ENCODE data around the gene PSME4. TPM values are rescaled to one million over a fixed set of nuclear protein-coding genes. Genes with fewer than 3 reads are reported as not detected.

PSME4 gene
- total RNA-seq, 2 donors from 2014 or later, result 90.6 to 116 TPM

DNA sequence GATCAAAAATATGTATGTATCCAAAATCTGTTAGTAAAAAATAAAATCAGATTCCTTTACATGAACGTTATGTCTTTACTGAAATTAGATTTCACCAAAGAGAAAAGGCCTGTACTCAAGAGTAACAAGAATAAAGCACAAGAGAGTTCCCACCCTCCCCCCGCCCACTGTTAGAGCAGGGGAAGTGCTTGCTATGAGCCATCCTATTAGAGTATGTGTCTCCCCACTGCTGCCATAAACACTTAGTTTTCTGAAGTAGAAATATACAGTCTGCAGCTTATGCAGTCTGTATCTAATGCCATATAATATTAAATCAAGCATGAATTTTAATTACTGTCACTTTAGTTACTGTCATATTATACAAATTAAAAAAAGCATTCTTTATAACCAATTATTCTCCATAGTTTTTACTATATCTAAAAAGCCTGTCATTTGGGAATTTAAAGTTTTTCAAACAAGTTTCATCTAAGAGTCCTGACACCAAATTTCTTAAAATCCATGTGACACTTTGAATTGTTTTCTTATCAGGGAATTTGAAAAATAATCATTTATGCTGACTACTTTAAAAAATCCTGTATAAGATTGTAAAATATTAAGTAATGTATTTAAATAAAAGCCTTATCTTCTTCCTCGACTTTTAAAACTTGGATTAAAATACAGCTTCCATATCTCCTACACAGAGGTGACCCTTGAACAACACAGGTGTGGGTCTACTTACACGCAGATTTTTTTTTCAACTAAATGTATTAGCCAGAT lies 59.2 kb downstream of the PSME4 start:
- TF ChIP-seq, protein P1, sequence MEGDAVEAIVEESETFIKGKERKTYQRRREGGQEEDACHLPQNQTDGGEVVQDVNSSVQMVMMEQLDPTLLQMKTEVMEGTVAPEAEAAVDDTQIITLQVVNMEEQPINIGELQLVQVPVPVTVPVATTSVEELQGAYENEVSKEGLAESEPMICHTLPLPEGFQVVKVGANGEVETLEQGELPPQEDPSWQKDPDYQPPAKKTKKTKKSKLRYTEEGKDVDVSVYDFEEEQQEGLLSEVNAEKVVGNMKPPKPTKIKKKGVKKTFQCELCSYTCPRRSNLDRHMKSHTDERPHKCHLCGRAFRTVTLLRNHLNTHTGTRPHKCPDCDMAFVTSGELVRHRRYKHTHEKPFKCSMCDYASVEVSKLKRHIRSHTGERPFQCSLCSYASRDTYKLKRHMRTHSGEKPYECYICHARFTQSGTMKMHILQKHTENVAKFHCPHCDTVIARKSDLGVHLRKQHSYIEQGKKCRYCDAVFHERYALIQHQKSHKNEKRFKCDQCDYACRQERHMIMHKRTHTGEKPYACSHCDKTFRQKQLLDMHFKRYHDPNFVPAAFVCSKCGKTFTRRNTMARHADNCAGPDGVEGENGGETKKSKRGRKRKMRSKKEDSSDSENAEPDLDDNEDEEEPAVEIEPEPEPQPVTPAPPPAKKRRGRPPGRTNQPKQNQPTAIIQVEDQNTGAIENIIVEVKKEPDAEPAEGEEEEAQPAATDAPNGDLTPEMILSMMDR (conservative IDR thresholded peaks at IDR 0.05), result no peak
- Histone ChIP-seq H3K9me3 (ENCODE audit: control insufficient read depth, low read length) (no peaks in the 10 kb centered on the region), H3K4me3 (ENCODE audit: low read length) (no peak overlapping the region), H3K36me3 (ENCODE audit: control insufficient read depth, insufficient read depth, low read length) (peaks cover 95% of the 10 kb centered on the region), H3K27me3 (ENCODE audit: control insufficient read depth, insufficient read depth, low read length, poor library complexity, severe bottlenecking) (no peaks in the 10 kb centered on the region), H3K9ac (ENCODE audit: extremely low read depth, low read length, poor library complexity, severe bottlenecking) (no peak overlapping the region), H3K4me1 (ENCODE audit: control insufficient read depth, insufficient read depth, low read length) (no peaks in the 10 kb centered on the region), H3K27ac (ENCODE audit: low read depth, low read length) (no peak overlapping the region)
- H3K4me1 Mint-ChIP-seq, result peaks cover 4% of the 10 kb centered on the region
- no peak for DNase-seq
- no peaks in the 10 kb centered on the region for H3K9me3 Mint-ChIP-seq
- WGBS, 2 experiments (ENCODE audit: insufficient coverage in 1 of 2, insufficient read length in 1 of 2), result 95% methylated on average over 4 of the region's 4 CpGs; no CpG with 5 or more reads in 1 of the 2 experiments
- no peaks in the 10 kb centered on the region for H3K27me3 Mint-ChIP-seq (ENCODE audit: insufficient read depth)
- peaks cover 41% of the 10 kb centered on the region for H3K36me3 Mint-ChIP-seq (ENCODE audit: low read depth)
- no peak overlapping the region for H3K27ac Mint-ChIP-seq
- H3K4me3 Mint-ChIP-seq, result no peak overlapping the region

DNA sequence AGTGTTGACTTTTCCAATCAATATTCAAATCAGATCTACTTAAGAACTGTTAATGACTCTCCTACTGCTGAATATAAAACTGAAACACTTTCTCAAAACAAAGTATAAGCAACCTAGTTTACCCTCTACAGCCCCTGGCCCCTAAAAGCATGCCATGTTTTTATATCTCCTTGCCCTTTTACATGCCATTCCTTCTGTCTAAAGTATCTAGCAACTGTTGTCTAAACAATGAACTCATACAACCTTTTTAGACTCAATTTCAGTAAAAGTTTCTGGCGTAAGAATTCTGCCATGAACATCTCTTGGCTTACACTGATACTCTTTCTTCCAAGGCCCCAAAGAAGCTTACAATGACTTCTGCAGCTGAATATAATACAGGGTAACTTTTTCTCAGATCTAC lies 63.2 kb downstream of the PSME4 start:
- Mint-ChIP-seq H3K27me3 (ENCODE audit: insufficient read depth) (no peaks in the 10 kb centered on the region), H3K9me3 (no peaks in the 10 kb centered on the region), H3K4me3 (no peak overlapping the region), H3K27ac (peak overlapping the region; percentile 19), H3K4me1 (peaks cover 4% of the 10 kb centered on the region), H3K36me3 (ENCODE audit: low read depth) (peaks cover 54% of the 10 kb centered on the region)
- 90 to 97% methylated on average over 1 of the region's 1 CpG for WGBS, 2 experiments (ENCODE audit: insufficient coverage in 1 of 2, insufficient read length in 1 of 2)
- Histone ChIP-seq H3K9ac (ENCODE audit: extremely low read depth, low read length, poor library complexity, severe bottlenecking) (no peak overlapping the region), H3K4me1 (ENCODE audit: control insufficient read depth, insufficient read depth, low read length) (no peaks in the 10 kb centered on the region), H3K4me3 (ENCODE audit: low read length) (no peak overlapping the region), H3K27me3 (ENCODE audit: control insufficient read depth, insufficient read depth, low read length, poor library complexity, severe bottlenecking) (no peaks in the 10 kb centered on the region), H3K9me3 (ENCODE audit: control insufficient read depth, low read length) (no peaks in the 10 kb centered on the region), H3K36me3 (ENCODE audit: control insufficient read depth, insufficient read depth, low read length) (peaks cover 94% of the 10 kb centered on the region), H3K27ac (ENCODE audit: low read depth, low read length) (no peak overlapping the region)
- TF ChIP-seq, protein P1 (conservative IDR thresholded peaks at IDR 0.05), result no peak
- DNase-seq, result no peak

DNA sequence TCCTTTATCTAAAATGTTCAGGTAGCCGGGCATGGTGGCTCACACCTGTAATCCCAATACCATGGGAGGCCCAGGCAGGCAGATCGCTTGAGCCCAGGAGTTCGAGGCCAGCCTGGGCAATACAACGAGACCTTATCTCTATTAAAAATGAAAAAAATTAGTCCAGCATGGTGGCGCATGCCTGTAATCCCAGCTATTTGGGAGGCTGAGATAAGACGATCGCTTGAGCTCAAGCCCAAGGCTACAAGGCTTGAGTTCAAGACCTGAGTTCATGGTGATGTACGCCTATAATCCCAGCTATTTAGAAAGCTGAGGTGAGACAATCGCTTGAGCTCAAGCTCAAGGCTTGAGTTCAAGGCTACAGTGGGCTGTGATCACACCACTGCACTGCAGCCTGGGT lies 65.4 kb downstream of the PSME4 start:
- Histone ChIP-seq H3K27me3 (ENCODE audit: control insufficient read depth, insufficient read depth, low read length, poor library complexity, severe bottlenecking) (no peaks in the 10 kb centered on the region), H3K9me3 (ENCODE audit: control insufficient read depth, low read length) (no peaks in the 10 kb centered on the region), H3K4me1 (ENCODE audit: control insufficient read depth, insufficient read depth, low read length) (no peaks in the 10 kb centered on the region), H3K36me3 (ENCODE audit: control insufficient read depth, insufficient read depth, low read length) (peaks cover 94% of the 10 kb centered on the region), H3K4me3 (ENCODE audit: low read length) (no peak overlapping the region), H3K9ac (ENCODE audit: extremely low read depth, low read length, poor library complexity, severe bottlenecking) (no peak overlapping the region), H3K27ac (ENCODE audit: low read depth, low read length) (no peak overlapping the region)
- Mint-ChIP-seq H3K4me3 (no peak overlapping the region), H3K36me3 (ENCODE audit: low read depth) (peaks cover 65% of the 10 kb centered on the region), H3K4me1 (peaks cover 4% of the 10 kb centered on the region), H3K9me3 (no peaks in the 10 kb centered on the region), H3K27me3 (ENCODE audit: insufficient read depth) (no peaks in the 10 kb centered on the region), H3K27ac (no peak overlapping the region)
- no peak for DNase-seq
- WGBS, 2 experiments (ENCODE audit: insufficient coverage in 1 of 2, insufficient read length in 1 of 2), result 93 to 97% methylated on average over 8 to 9 of the region's 9 CpGs
- TF ChIP-seq, protein P1 (conservative IDR thresholded peaks at IDR 0.05), result no peak
